ENCODE results near the gene LYRM1. TPM values are rescaled to one million over a fixed set of nuclear protein-coding genes. Genes with fewer than 3 reads are reported as not detected.

Gene LYRM1
- total RNA-seq, 1 experiment from 2014 or later: 14.3 TPM

DNA sequence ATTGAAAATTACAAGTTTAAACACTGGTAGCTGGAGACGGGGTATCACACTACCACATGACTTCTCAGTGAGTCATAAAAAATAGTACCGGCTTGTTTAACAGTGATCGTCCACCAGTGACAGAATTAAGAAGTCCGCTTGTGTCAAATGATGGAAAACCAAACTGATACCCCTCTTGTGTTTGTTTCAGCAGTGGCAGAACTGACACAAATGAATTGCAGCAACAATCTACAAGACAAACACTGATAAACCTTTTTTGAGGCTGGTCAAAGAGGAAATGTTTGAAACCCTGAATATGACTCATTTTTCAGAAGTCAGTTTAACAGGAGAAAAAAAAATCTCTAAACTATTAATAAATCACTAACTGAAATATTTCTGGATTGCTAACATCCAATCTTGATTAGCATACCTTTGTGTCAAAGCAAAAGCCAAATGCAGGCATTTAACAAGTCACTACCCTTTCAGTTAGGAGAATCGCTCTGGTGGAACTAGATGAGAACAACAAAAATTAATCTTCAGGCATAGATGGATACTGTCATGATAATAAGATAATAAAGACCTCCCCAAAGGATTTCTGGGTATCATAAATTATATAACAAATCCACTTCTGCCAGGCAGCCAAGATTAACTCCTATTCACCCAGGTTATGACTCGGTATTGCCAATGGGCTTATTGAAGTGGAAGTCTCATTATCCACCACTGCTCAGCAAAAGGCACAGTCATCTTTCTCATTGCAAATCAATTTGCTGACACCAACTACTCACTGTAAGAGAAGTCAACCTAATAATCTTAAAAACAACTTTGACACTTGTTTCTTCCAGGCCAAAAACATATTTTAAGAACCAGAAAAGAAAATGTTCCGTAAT, 21.2 kb upstream of the LYRM1 start:
- H3K27ac ChIP-seq (ENCODE audit: low read depth, low read length, poor library complexity, severe bottlenecking): no peak overlapping the region
- no TSS peak for BruUV-seq (replicated peaks)
- CTCF ChIA-PET: no interaction called here

DNA sequence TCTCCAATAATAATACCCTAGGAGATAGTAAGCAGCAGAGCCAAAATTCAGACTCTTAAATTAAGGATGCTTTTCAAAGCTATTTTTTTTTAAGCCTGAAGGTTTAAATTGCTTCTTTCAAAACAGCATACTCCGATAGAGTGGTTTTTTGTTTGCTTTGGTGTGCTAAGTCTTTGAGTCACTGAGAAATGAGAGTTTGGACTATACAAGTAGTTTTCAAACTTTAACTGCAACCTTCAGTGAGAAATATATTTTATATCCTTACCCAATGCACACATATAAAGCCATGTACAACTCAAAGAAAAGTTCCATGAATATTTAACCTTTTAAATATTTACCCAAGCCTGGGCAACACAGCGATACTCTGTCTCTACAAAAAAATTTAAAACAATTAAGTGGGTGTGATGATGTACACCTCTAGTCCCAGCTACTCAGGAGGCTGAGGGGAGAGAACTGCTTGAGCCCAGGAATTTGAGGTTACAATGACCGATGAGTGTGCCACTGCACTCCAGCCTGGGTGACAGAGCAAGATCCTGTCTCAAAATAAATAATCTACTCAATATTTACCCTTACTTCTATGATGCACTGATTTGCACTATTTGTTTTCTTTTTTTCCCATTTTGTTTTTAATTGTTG, 19.6 kb upstream of the LYRM1 start:
- no peak overlapping the region for H3K27ac ChIP-seq (ENCODE audit: low read depth, low read length, poor library complexity, severe bottlenecking)
- H3K4me1 ChIP-seq (ENCODE audit: insufficient read depth, low read length, poor library complexity, severe bottlenecking): no peaks in the 10 kb centered on the region
- no TSS peak for BruUV-seq (replicated peaks)
- no peak overlapping the region for H3K4me3 ChIP-seq (ENCODE audit: low read depth, low read length, poor library complexity, severe bottlenecking)
- intact Hi-C loops (cut with micrococcal nuclease; ENCODE audit: unreplicated experiment): no loop called here
- no peak for DNase-seq (ENCODE audit: low spot score)
- TF ChIP-seq EZH2 (IDR thresholded peaks at IDR 0.05; ENCODE audit: borderline replicate concordance, low read depth, low read length, poor library complexity, severe bottlenecking): no peak
- TF ChIP-seq, protein P1, sequence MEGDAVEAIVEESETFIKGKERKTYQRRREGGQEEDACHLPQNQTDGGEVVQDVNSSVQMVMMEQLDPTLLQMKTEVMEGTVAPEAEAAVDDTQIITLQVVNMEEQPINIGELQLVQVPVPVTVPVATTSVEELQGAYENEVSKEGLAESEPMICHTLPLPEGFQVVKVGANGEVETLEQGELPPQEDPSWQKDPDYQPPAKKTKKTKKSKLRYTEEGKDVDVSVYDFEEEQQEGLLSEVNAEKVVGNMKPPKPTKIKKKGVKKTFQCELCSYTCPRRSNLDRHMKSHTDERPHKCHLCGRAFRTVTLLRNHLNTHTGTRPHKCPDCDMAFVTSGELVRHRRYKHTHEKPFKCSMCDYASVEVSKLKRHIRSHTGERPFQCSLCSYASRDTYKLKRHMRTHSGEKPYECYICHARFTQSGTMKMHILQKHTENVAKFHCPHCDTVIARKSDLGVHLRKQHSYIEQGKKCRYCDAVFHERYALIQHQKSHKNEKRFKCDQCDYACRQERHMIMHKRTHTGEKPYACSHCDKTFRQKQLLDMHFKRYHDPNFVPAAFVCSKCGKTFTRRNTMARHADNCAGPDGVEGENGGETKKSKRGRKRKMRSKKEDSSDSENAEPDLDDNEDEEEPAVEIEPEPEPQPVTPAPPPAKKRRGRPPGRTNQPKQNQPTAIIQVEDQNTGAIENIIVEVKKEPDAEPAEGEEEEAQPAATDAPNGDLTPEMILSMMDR (conservative IDR thresholded peaks at IDR 0.05; ENCODE audit: low read depth, low read length): no peak
- ChIA-PET POLR2A (ENCODE audit: low non-redundant PET) (no interaction called here), CTCF (no interaction called here)
- H3K9me3 ChIP-seq (ENCODE audit: low read depth, low read length, poor library complexity, severe bottlenecking): no peaks in the 10 kb centered on the region
- H3K36me3 ChIP-seq (ENCODE audit: insufficient read depth, low read length, poor library complexity, severe bottlenecking): no peaks in the 10 kb centered on the region
- H3K27me3 ChIP-seq (replicated peaks; ENCODE audit: insufficient read depth, low read depth, low read length, poor library complexity): no peaks in the 10 kb centered on the region

More for the DNA sequence above, 21.2 kb upstream of the LYRM1 start:
- H3K4me3 ChIP-seq (ENCODE audit: low read depth, low read length, poor library complexity, severe bottlenecking): no peak overlapping the region
- no peaks in the 10 kb centered on the region for H3K36me3 ChIP-seq (ENCODE audit: insufficient read depth, low read length, poor library complexity, severe bottlenecking)
- POLR2A ChIA-PET (ENCODE audit: low non-redundant PET): no interaction called here
- H3K9me3 ChIP-seq (ENCODE audit: low read depth, low read length, poor library complexity, severe bottlenecking): no peaks in the 10 kb centered on the region
- H3K4me1 ChIP-seq (ENCODE audit: insufficient read depth, low read length, poor library complexity, severe bottlenecking): peaks cover 7% of the 10 kb centered on the region
- intact Hi-C loops (cut with micrococcal nuclease; ENCODE audit: unreplicated experiment): no loop called here
- no peak for DNase-seq (ENCODE audit: low spot score)
- TF ChIP-seq, protein P1 (conservative IDR thresholded peaks at IDR 0.05; ENCODE audit: low read depth, low read length): no peak
- no peak for TF ChIP-seq EZH2 (IDR thresholded peaks at IDR 0.05; ENCODE audit: borderline replicate concordance, low read depth, low read length, poor library complexity, severe bottlenecking)
- no peaks in the 10 kb centered on the region for H3K27me3 ChIP-seq (replicated peaks; ENCODE audit: insufficient read depth, low read depth, low read length, poor library complexity)

DNA sequence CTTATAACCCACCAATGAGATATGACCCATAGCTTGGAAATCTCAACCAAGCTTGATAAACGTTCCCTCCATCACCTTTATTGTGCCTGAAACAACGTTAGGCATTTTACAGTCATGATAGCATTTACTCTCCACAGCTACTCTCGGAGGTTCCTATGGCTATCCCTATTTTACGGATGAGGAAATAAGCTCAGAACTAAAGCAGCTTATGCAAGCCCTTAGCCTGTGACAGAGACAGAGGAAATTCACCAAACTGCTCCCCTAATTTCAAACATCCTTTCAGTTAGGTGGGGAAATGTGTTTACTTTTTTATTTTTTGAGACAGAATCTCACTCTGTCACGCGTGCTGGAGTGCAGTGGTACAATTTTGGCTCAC, 19.1 kb upstream of the LYRM1 start:
- H3K4me3 ChIP-seq (ENCODE audit: low read depth, low read length, poor library complexity, severe bottlenecking): no peak overlapping the region
- no peaks in the 10 kb centered on the region for H3K36me3 ChIP-seq (ENCODE audit: insufficient read depth, low read length, poor library complexity, severe bottlenecking)
- DNase-seq (ENCODE audit: low spot score): no peak
- TF ChIP-seq EZH2 (IDR thresholded peaks at IDR 0.05; ENCODE audit: borderline replicate concordance, low read depth, low read length, poor library complexity, severe bottlenecking): no peak
- TF ChIP-seq, protein P1 (conservative IDR thresholded peaks at IDR 0.05; ENCODE audit: low read depth, low read length): no peak
- H3K9me3 ChIP-seq (ENCODE audit: low read depth, low read length, poor library complexity, severe bottlenecking): no peaks in the 10 kb centered on the region
- no peak overlapping the region for H3K27ac ChIP-seq (ENCODE audit: low read depth, low read length, poor library complexity, severe bottlenecking)
- no peaks in the 10 kb centered on the region for H3K4me1 ChIP-seq (ENCODE audit: insufficient read depth, low read length, poor library complexity, severe bottlenecking)
- no peaks in the 10 kb centered on the region for H3K27me3 ChIP-seq (replicated peaks; ENCODE audit: insufficient read depth, low read depth, low read length, poor library complexity)
- CTCF ChIA-PET: no interaction called here
- intact Hi-C loops (cut with micrococcal nuclease; ENCODE audit: unreplicated experiment): no loop called here
- no TSS peak for BruUV-seq (replicated peaks)
- POLR2A ChIA-PET (ENCODE audit: low non-redundant PET): no interaction called here
